NT2/D1 (cell line): ENCODE results near the gene CARS2.
"Not testable (repeated sequence)": the region's sequence is repeated elsewhere in the genome, so short reads cannot be mapped to it uniquely, and the experiment has no call there.

ENCODE experiments used
- DNase-seq: peaks from one replicate; pipeline ENCODE4 v3.0.0-alpha.2; 2011; ENCODE audit warnings: low read depth, low spot score
- H3K27me3 ChIP-seq: 2 replicates; pipeline ENCODE4 v1.6.0; 2011; ENCODE audit warnings: mild to moderate bottlenecking; ENCODE audit not compliant: insufficient read length, insufficient read depth
- H3K36me3 ChIP-seq: 2 replicates; pipeline ENCODE4 v1.6.1; 2011; ENCODE audit warnings: mild to moderate bottlenecking, low read length, mixed read lengths; ENCODE audit not compliant: insufficient read depth, insufficient read length
- H3K4me1 ChIP-seq: 2 replicates; pipeline ENCODE4 v1.5.1; 2011; ENCODE audit not compliant: insufficient read depth, insufficient read length
- H3K4me3 ChIP-seq: 2 replicates; pipeline ENCODE4 v1.5.1; 2011; ENCODE audit warnings: low read depth; ENCODE audit not compliant: insufficient read length
- H3K9ac ChIP-seq: 2 replicates; pipeline ENCODE4 v1.6.0; 2011; ENCODE audit warnings: low read depth; ENCODE audit not compliant: insufficient read length
- H3K9me3 ChIP-seq: 2 replicates; pipeline ENCODE4 v1.5.1; 2011; ENCODE audit warnings: mild to moderate bottlenecking, low read length; ENCODE audit not compliant: insufficient read depth
- SUZ12 ChIP-seq: IDR thresholded peaks from 2 replicates; pipeline ENCODE4 v1.6.1; 2011; ENCODE audit not compliant: insufficient read length, insufficient read depth; ENCODE audit errors: extremely low read depth
- YY1 ChIP-seq: IDR thresholded peaks from 2 replicates; pipeline ENCODE4 v1.6.1; 2011; ENCODE audit not compliant: insufficient read length, insufficient read depth
- ZNF274 ChIP-seq: IDR thresholded peaks from 2 replicates; pipeline ENCODE4 v1.6.1; 2011; ENCODE audit warnings: mild to moderate bottlenecking, low read depth, low read length

The CARS2 gene

GRCh38 chr13:110705356-110705825, 525 bp downstream of the CARS2 start:
- DNase-seq, result no peak
- Histone ChIP-seq H3K9ac (peak overlapping the region; percentile 87), H3K36me3 (peaks cover 34% of the 10 kb centered on the region), H3K4me1 (peaks cover 8% of the 10 kb centered on the region), H3K9me3 (no peaks in the 10 kb centered on the region), H3K4me3 (peak overlapping the region; percentile 72), H3K27me3 (no peaks in the 10 kb centered on the region)
- TF ChIP-seq ZNF274, result no peak
- TF ChIP-seq SUZ12, result no peak
- TF ChIP-seq YY1, result no peak

DNA sequence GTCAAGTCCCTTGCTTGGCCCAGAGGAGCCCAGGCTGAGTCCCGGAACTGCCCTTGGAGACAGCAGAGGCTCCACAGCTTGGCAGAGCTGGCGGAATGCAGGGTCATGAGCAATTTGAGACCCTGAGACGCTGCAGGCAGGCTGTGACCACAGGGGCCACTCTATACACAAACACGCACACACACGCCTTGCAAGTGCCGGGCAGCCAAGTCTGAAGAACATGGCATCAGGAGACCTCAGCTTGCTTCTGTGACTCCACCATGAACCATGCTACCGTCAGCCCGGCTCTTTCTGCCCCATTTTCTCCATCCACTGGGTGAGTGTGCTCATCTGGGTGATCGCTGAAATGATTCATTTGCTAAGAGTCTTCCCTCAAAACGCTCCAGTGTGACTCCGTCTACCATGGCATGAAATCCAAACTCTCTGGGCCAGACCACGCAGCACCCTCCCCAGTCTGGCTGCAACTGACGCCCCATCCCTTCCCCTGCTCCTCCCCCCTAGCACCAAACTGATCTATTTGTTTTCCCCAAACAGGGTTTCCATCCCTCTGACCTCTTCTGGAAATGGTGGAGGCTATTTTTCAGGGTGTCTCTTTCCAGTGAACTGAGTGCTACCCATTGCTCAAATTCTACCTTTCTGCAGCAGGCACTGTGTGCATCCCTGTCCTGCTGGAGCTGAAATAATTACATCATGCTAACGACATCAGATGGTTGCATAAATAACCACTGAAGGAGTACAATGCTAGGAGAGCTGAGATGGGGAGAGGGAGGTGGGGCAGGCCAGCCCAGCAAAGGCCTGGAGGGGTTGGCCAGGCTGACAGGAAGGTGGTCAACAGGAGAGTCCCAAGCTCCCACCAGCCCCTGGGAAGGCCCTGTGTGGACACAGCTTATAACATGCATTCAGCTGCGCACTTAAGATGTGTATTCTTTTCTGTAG, 3.1 kb downstream of the CARS2 start:
- Histone ChIP-seq H3K9ac (no peak overlapping the region), H3K27me3 (no peaks in the 10 kb centered on the region), H3K9me3 (no peaks in the 10 kb centered on the region), H3K4me3 (no peak overlapping the region), H3K36me3 (peaks cover 55% of the 10 kb centered on the region), H3K4me1 (peaks cover 8% of the 10 kb centered on the region)
- TF ChIP-seq SUZ12 (no peak), ZNF274 (no peak), YY1 (no peak)
- no peak for DNase-seq

GRCh38 chr13:110702089-110702488, 3.8 kb downstream of the CARS2 start:
- no peaks in the 10 kb centered on the region for H3K27me3 ChIP-seq
- no peak overlapping the region for H3K4me3 ChIP-seq
- no peaks in the 10 kb centered on the region for H3K9me3 ChIP-seq
- TF ChIP-seq YY1 (no peak), ZNF274 (no peak), SUZ12 (no peak)
- H3K36me3 ChIP-seq, result peaks cover 61% of the 10 kb centered on the region
- H3K4me1 ChIP-seq, result peaks cover 8% of the 10 kb centered on the region
- no peak for DNase-seq
- no peak overlapping the region for H3K9ac ChIP-seq

DNA sequence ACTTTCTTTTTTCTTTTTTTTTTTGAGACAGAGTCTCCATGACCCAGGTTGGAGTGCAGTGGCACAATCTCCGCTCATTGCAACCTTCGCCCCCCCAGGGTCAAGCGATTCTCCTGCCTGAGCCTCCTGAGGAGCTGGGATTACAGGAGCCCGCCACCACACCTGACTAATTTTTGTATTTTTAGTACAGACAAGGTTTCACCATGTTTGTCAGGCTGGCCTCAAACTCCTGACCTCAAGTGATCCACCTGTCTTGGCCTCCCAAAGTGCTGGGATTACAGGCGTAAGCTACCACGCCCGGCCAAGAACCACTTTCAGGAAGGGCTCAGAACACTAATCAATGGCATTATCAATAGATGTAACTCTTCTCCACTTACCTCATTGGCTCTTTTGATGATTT, 4.9 kb downstream of the CARS2 start:
- H3K9me3 ChIP-seq, H3K4me3 ChIP-seq, H3K4me1 ChIP-seq, DNase-seq, H3K27me3 ChIP-seq, H3K9ac ChIP-seq: not testable (repeated sequence)
- peaks cover 68% of the 10 kb centered on the region for H3K36me3 ChIP-seq

GRCh38 chr13:110700641-110701040, 5.3 kb downstream of the CARS2 start:
- Histone ChIP-seq H3K4me3 (no peak overlapping the region), H3K9me3 (no peaks in the 10 kb centered on the region), H3K9ac (no peak overlapping the region), H3K36me3 (peaks cover 68% of the 10 kb centered on the region), H3K4me1 (no peaks in the 10 kb centered on the region), H3K27me3 (no peaks in the 10 kb centered on the region)
- no peak for TF ChIP-seq ZNF274
- TF ChIP-seq YY1, result no peak
- no peak for TF ChIP-seq SUZ12
- DNase-seq, result no peak

DNA sequence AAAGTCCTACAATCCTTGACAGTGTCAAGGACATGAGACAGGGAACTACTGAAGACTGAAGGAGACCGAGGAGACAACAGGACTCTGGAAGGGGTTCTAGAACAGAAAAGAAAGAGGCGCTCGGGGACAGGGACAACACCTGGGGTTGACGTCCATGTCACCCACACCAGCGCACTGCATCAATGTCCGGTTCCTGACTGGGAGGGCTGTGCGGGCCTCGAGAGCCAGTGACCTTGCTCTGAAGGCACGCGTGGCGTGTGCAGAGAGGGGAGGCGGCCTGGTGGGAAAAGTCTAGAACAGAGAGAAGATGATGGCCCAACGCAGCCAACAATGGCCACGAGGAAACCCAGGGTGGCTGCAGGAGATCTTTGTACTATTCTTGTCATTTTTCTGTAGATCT, 5.7 kb downstream of the CARS2 start:
- no peak for TF ChIP-seq SUZ12
- no peaks in the 10 kb centered on the region for H3K9me3 ChIP-seq
- peaks cover 68% of the 10 kb centered on the region for H3K36me3 ChIP-seq
- H3K9ac ChIP-seq, result no peak overlapping the region
- H3K4me3 ChIP-seq, result no peak overlapping the region
- no peak for DNase-seq
- no peaks in the 10 kb centered on the region for H3K27me3 ChIP-seq
- no peaks in the 10 kb centered on the region for H3K4me1 ChIP-seq

DNA sequence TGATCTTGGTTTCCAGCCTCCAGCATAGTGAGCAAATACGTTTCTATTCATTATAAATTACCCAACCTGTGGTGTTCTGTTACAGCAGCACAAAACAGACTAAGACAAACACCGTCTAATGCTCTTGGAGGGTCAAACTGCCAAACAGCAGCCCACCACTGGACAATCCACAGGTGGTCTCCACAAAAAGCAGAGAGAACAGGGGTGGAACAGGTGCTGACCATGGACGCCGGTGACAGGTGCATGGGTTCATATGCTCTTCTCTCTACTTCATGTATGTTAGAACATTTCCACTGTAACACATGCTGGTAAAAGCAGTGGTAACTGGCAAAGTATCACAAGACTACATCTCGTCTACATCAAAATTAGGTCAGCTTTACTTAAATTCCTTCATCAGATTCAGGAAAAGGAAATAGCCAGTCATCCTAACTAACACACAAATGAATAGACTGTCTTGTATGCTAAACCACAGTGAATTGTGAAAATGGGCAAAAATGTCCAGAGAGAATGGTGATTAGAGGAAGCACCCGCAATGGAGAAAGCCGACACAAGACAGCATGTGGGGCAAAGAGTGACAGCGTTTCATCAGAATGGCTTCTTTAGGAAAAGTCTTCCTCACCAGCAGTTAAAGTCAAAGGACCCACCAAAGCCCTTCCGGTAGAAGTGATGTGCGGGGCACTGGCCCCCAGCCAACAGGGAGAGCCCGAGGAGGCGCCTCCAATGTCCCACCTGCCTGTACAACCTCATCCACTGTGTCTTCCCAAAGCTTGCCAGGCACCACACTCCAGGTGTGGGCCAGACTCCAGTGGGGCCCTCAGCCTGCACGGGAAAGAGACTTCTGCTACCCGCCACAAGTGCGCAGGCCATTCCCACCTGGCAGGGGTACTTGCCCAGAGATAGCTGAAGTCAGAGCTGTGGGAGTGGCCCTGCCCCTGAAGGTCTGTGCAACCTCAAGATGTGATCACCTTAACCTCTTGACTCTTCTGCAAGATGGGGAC, 6.5 kb downstream of the CARS2 start:
- Histone ChIP-seq H3K36me3 (peaks cover 74% of the 10 kb centered on the region), H3K4me1 (no peaks in the 10 kb centered on the region), H3K9ac (no peak overlapping the region), H3K4me3 (no peak overlapping the region), H3K9me3 (no peaks in the 10 kb centered on the region), H3K27me3 (no peaks in the 10 kb centered on the region)
- TF ChIP-seq SUZ12 (no peak), ZNF274 (no peak), YY1 (no peak)
- DNase-seq, result no peak
